Measurements from ENCODE around the gene SRPK2.

The SRPK2 gene

GRCh38 chr7:105284014-105284413 is 104.7 kb downstream of the SRPK2 start:
- no peak for DNase-seq (ENCODE audit: low read depth, low spot score)
- Histone ChIP-seq H3K9ac (ENCODE audit: insufficient read length) (no peak overlapping the region), H3K4me3 (no peak overlapping the region), H3K27ac (no peak overlapping the region), H3K9me3 (ENCODE audit: low read depth, low read length) (no peaks in the 10 kb centered on the region), H3K36me3 (ENCODE audit: insufficient read depth, low read length) (no peaks in the 10 kb centered on the region)
- no peak for TF ChIP-seq EZH2 (IDR thresholded peaks at IDR 0.05)
- no peak for TF ChIP-seq POLR2AphosphoS5 (IDR thresholded peaks at IDR 0.05; ENCODE audit: borderline replicate concordance, low read depth, low read length)
- TF ChIP-seq FOXP2 (optimal IDR thresholded peaks at IDR 0.05; ENCODE audit: control extremely low read depth, extremely low read length, insufficient read depth) = no peak

GRCh38 chr7:105281966-105282365 is 106.8 kb downstream of the SRPK2 start:
- Histone ChIP-seq H3K4me3 (no peak overlapping the region), H3K27ac (no peak overlapping the region), H3K9ac (ENCODE audit: insufficient read length) (no peak overlapping the region), H3K36me3 (ENCODE audit: insufficient read depth, low read length) (no peaks in the 10 kb centered on the region), H3K9me3 (ENCODE audit: low read depth, low read length) (no peaks in the 10 kb centered on the region)
- DNase-seq (ENCODE audit: low read depth, low spot score) = no peak
- no peak for TF ChIP-seq FOXP2 (optimal IDR thresholded peaks at IDR 0.05; ENCODE audit: control extremely low read depth, extremely low read length, insufficient read depth)
- no peak for TF ChIP-seq EZH2 (IDR thresholded peaks at IDR 0.05)
- TF ChIP-seq POLR2AphosphoS5 (IDR thresholded peaks at IDR 0.05; ENCODE audit: borderline replicate concordance, low read depth, low read length) = no peak

GRCh38 chr7:105279688-105280007 is 109.1 kb downstream of the SRPK2 start:
- TF ChIP-seq FOXP2 (optimal IDR thresholded peaks at IDR 0.05; ENCODE audit: control extremely low read depth, extremely low read length, insufficient read depth) (no peak), POLR2AphosphoS5 (IDR thresholded peaks at IDR 0.05; ENCODE audit: borderline replicate concordance, low read depth, low read length) (no peak), EZH2 (IDR thresholded peaks at IDR 0.05) (no peak)
- Histone ChIP-seq H3K27ac (0 out of 2 replicates have a peak overlapping the region, but pooled peaks have one; percentile 2), H3K4me3 (no peak overlapping the region), H3K9me3 (ENCODE audit: low read depth, low read length) (no peaks in the 10 kb centered on the region), H3K9ac (ENCODE audit: insufficient read length) (no peak overlapping the region), H3K36me3 (ENCODE audit: insufficient read depth, low read length) (no peaks in the 10 kb centered on the region)
- DNase-seq (ENCODE audit: low read depth, low spot score) = no peak

GRCh38 chr7:105278973-105279687 is 109.6 kb downstream of the SRPK2 start:
- H3K9me3 ChIP-seq (ENCODE audit: low read depth, low read length) = no peaks in the 10 kb centered on the region
- DNase-seq (ENCODE audit: low read depth, low spot score) = no peak
- H3K27ac ChIP-seq = 0 out of 2 replicates have a peak overlapping the region, but pooled peaks have one; percentile 2
- H3K4me3 ChIP-seq = no peak overlapping the region
- TF ChIP-seq FOXP2 (optimal IDR thresholded peaks at IDR 0.05; ENCODE audit: control extremely low read depth, extremely low read length, insufficient read depth) (no peak), EZH2 (IDR thresholded peaks at IDR 0.05) (no peak)
- no peaks in the 10 kb centered on the region for H3K36me3 ChIP-seq (ENCODE audit: insufficient read depth, low read length)
- no peak overlapping the region for H3K9ac ChIP-seq (ENCODE audit: insufficient read length)

GRCh38 chr7:105278565-105278964 is 110.2 kb downstream of the SRPK2 start:
- Histone ChIP-seq H3K36me3 (ENCODE audit: insufficient read depth, low read length) (no peaks in the 10 kb centered on the region), H3K9ac (ENCODE audit: insufficient read length) (no peak overlapping the region), H3K27ac (no peak overlapping the region), H3K9me3 (ENCODE audit: low read depth, low read length) (no peaks in the 10 kb centered on the region), H3K4me3 (no peak overlapping the region)
- TF ChIP-seq EZH2 (IDR thresholded peaks at IDR 0.05) (no peak), FOXP2 (optimal IDR thresholded peaks at IDR 0.05; ENCODE audit: control extremely low read depth, extremely low read length, insufficient read depth) (no peak), POLR2AphosphoS5 (IDR thresholded peaks at IDR 0.05; ENCODE audit: borderline replicate concordance, low read depth, low read length) (no peak)
- DNase-seq (ENCODE audit: low read depth, low spot score) = no peak

GRCh38 chr7:105277341-105277740 is 111.4 kb downstream of the SRPK2 start:
- H3K36me3 ChIP-seq (ENCODE audit: insufficient read depth, low read length) = no peaks in the 10 kb centered on the region
- no peak for DNase-seq (ENCODE audit: low read depth, low spot score)

GRCh38 chr7:105270117-105270516 is 118.6 kb downstream of the SRPK2 start:
- peak overlapping the region; percentile 90 for H3K27ac ChIP-seq
- H3K36me3 ChIP-seq (ENCODE audit: insufficient read depth, low read length) = no peaks in the 10 kb centered on the region
- no peak for DNase-seq (ENCODE audit: low read depth, low spot score)
- TF ChIP-seq FOXP2 (optimal IDR thresholded peaks at IDR 0.05; ENCODE audit: control extremely low read depth, extremely low read length, insufficient read depth) (no peak), POLR2AphosphoS5 (IDR thresholded peaks at IDR 0.05; ENCODE audit: borderline replicate concordance, low read depth, low read length) (no peak), EZH2 (IDR thresholded peaks at IDR 0.05) (no peak)
- peak overlapping the region; percentile 93 for H3K4me3 ChIP-seq
- H3K9ac ChIP-seq (ENCODE audit: insufficient read length) = no peak overlapping the region
- H3K9me3 ChIP-seq (ENCODE audit: low read depth, low read length) = no peaks in the 10 kb centered on the region

More at GRCh38 chr7:105277341-105277740, 111.4 kb downstream of the SRPK2 start:
- Histone ChIP-seq H3K27ac (no peak overlapping the region), H3K9me3 (ENCODE audit: low read depth, low read length) (no peaks in the 10 kb centered on the region), H3K4me3 (no peak overlapping the region), H3K9ac (ENCODE audit: insufficient read length) (no peak overlapping the region)
- TF ChIP-seq POLR2AphosphoS5 (IDR thresholded peaks at IDR 0.05; ENCODE audit: borderline replicate concordance, low read depth, low read length) (no peak), FOXP2 (optimal IDR thresholded peaks at IDR 0.05; ENCODE audit: control extremely low read depth, extremely low read length, insufficient read depth) (no peak), EZH2 (IDR thresholded peaks at IDR 0.05) (no peak)

- H3K4me3 ChIP-seq = peak overlapping the region; percentile 93
- DNase-seq (ENCODE audit: low read depth, low spot score) = no peak
- peak overlapping the region; percentile 90 for H3K27ac ChIP-seq
Measured at GRCh38 chr7:105269397-105269796, 119.3 kb downstream of the SRPK2 start.

More at GRCh38 chr7:105269397-105269796, 119.3 kb downstream of the SRPK2 start:
- peak overlapping the region; percentile 82 for H3K9ac ChIP-seq (ENCODE audit: insufficient read length)
- TF ChIP-seq POLR2AphosphoS5 (IDR thresholded peaks at IDR 0.05; ENCODE audit: borderline replicate concordance, low read depth, low read length) (no peak), EZH2 (IDR thresholded peaks at IDR 0.05) (no peak), FOXP2 (optimal IDR thresholded peaks at IDR 0.05; ENCODE audit: control extremely low read depth, extremely low read length, insufficient read depth) (no peak)
- H3K36me3 ChIP-seq (ENCODE audit: insufficient read depth, low read length) = no peaks in the 10 kb centered on the region
- no peaks in the 10 kb centered on the region for H3K9me3 ChIP-seq (ENCODE audit: low read depth, low read length)

Data from SK-N-MC (cell line).